ENCODE measurements around the gene RNF44.
A peak's percentile ranks its signal among the peaks of the same experiment; 100 is the strongest.

RNF44 gene

GRCh38 chr5:176536902-176537553 lies at the start of gene RNF44:
Gene RNF44 (minus strand): TSS chr5:176537402. CDS start chr5:176532472, 4,930 bp downstream.
- peak; percentile 95 for DNase-seq

DNA sequence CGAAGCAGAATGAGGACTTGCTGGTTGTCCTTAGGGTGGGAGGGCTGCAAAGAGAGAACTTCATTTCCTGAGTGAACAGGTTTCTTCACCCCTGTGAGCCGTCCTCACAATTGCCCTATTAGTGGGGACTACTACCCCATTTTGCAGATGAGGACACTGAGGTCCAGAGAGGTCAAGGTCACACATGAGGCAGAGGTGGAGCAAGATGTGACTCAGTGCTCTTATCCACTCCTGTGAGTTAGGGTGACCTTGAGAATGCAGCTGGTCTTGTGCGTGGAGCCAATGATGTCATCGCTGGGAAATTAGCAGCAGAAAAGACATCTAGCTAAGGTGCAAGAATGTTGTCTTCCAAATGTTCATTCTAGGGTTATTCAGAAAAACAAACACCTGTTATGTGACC lies 45.9 kb upstream of the RNF44 start:
- DNase-seq: no peak

GRCh38 chr5:176581361-176581760 lies 44.2 kb upstream of the RNF44 start:
- no peak for DNase-seq

DNA sequence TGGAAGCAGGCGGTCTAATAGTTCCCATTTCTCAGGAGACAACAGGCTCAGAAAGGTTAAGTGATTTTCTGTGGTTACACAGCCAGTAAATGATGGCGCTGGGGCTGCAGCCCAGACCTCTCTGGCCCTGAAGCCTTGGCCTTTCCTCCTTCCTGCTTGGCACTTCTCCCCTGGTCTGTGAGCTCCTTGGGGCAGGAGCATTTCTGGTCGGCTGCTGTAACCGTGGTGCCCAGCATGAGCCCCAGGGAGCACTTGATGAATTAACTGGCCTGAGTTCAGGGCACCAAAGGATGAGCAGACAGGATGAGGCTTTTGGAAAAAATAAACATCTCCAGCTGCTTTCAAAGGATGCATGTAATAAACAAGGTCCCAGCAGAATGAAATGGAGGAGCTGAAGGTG lies 42.1 kb upstream of the RNF44 start:
- DNase-seq: no peak

- DNase-seq: no peak
Measured at GRCh38 chr5:176578391-176578808, 41.2 kb upstream of the RNF44 start.

DNA sequence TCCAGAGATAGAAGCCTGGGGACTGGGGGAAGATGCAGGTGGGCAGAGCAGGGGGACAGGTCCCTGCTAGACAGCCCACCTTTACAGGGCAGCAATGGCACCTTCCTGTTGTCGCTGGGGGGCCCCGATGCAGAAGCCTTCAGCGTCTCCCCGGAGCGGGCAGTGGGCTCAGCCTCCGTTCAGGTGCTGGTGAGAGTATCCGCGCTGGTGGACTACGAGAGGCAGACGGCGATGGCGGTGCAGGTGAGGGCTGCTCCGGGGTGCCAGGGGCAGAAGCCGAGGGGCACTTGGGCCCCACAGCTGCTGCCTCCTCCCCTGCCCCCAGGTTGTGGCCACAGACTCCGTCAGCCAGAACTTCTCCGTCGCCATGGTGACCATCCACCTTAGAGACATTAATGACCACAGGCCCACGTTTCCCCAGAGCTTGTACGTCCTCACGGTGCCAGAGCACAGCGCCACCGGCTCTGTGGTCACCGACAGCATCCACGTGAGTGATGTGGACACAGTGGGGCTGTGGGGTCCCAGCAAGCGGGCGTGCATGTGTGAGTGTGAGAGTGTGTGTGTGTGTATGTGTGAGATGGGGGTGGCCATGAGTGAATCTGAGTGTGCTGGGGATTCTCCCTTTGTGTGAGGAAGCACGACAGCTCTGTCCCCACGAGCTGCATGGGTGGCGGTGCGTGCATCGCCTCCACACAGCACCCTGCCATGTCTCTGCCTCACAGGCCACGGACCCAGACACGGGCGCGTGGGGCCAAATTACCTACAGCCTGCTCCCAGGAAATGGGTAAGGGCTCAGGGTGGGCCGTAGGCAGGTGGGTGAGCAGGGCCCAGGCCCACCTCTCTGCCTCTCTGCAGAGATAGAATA lies 40.3 kb upstream of the RNF44 start:
- no peak for DNase-seq

- no peak for DNase-seq
Measured at GRCh38 chr5:176575488-176576422, 38.6 kb upstream of the RNF44 start.

GRCh38 chr5:176575066-176575465 lies 37.9 kb upstream of the RNF44 start:
- DNase-seq: no peak

DNA sequence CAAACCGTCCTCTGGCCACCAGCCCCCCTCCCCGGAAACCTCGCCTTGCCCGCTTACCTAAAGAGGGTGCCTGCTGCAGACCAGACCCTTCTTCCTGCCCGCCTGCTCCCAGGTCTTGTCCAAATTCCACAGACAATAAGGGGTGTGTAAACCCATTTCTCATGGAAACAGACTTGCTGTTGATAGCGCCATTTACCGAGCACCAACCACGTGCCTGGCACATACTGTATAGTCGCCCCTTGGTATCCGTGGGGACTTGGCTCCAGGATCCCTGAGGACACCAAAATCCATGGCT lies 37.0 kb upstream of the RNF44 start:
- DNase-seq: no peak

GRCh38 chr5:176573564-176574296 lies 36.5 kb upstream of the RNF44 start:
- peak; percentile 75 for DNase-seq

DNA sequence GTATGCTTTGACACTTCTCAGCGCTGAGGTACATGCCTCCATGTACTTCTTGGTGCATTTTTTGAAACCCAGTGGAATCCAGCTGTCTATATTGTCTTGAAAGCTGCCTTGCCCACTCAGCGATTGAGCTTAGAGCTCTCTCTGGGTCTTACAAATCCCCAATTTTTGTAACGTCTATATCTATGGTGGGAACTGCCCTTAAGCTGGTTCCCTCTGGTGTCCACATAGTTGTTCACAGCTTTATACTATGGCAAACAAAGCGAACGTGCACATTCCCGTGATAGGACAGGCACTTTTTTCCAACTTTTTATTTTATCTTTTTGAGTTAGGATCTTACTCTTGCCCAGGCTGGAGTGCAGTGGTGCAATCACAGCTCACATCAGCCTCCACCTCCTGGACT lies 32.8 kb upstream of the RNF44 start:
- DNase-seq: no peak

DNA sequence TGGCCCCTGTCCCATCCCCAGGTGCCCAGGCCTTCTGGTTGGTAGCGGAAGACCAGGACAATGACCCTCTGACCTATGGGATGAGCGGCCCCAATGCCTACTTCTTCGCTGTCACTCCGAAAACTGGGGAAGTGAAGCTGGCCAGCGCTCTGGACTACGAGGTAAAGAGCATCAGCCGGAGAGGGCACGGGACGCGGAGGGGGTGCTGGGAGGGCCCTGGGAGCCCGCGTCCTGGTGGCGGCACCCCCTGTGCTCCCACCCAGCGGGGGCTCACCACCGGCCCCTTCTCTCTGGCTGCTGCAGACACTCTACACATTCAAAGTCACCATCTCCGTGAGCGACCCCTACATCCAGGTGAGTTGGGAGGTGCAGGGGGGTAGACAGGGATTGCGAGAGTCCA lies 31.5 kb upstream of the RNF44 start:
- DNase-seq: no peak

GRCh38 chr5:176565760-176566288 lies 28.6 kb upstream of the RNF44 start:
- DNase-seq: no peak

- no peak for DNase-seq
Measured at GRCh38 chr5:176564002-176564401, 26.8 kb upstream of the RNF44 start.

DNA sequence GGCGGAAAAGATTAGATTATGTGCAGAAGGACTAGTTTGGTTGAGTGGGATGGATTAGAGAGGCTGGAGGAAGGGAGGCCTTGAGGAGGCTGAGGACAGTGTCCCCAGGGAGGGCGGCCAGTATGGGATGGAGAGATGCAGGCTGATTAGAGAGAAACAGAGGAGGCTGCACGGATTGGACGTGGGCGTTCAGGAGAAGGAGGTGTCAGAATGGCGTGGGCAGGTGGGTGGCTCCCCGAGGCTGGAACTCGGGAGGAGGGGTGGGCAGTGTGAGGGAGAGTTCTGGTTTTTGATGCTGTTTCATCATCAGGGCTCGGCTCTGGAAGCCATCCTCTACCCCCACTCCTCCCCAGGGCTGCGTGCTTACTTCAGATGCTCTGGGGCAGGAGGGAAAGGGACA lies 25.0 kb upstream of the RNF44 start:
- DNase-seq: no peak

DNA sequence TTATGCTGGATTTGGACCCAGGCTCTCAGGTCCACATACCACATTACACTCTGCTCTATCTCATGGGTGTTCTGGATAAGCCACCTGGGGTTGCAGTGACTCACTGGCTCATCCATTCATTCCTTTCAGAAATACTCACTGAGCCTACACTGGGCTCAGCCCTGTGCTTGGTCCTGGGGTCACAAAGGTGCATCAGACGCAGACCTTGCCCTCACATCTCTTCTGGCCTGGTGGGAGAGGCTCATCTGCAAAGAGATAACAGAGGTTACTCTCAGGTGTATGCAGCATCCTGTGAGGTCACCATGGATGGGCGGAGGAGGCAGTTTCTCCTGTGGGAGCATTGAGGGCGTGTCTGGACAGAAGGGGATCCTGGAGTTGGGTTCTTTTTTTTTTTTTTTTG lies 24.1 kb upstream of the RNF44 start:
- DNase-seq: no peak

DNA sequence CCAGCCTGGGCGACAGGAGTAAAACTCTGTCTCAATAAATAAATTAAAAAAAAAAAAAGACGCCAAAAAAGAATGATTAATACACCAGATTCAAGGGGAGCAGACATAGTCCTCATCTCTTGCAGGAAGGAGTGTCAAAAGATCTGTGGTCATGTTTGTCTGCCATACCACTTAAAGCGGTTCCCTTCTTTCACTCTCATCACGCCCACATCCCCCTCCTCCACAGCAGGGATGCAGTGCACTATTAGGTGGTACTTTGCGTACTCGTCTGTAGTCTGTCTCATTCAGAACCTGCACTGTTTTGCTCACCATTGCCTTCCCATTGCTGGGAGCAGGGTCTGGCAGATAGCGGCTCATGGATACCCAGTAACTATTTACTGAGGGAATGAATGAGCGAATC lies 23.2 kb upstream of the RNF44 start:
- peak; percentile 37 for DNase-seq

- DNase-seq: no peak
Measured at GRCh38 chr5:176559683-176560082, 22.5 kb upstream of the RNF44 start.

DNA sequence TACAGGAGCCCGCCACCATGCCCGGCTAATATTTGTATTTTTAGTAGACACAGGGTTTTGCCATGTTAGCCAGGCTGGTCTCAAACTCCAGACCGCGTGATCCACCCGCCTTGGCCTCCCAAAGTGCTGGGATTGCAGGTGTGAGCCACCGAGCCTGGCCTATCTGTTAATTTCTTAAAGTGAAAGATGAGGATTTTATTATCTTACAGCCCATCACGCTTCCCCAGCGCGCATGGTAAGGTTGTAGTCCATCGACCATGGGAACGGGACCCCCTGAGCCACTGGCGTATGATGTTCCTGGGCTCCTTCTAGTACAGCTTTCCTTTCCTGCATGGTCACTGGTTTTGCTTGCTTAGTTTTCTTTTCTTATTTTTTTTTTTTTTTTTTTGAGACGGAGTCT lies 20.6 kb upstream of the RNF44 start:
- no peak for DNase-seq

GRCh38 chr5:176553260-176554085 lies 16.3 kb upstream of the RNF44 start:
- no peak for DNase-seq

- no peak for DNase-seq
Measured at GRCh38 chr5:176552332-176552869, 15.2 kb upstream of the RNF44 start.

All from stimulated activated naive CD4-positive, alpha-beta T cell treated with Interleukin-2 at 50 U/mL for 16 hours (primary cell).